Stimulated activated CD4-positive, alpha-beta T cell treated with anti-CD3 and anti-CD28 coated beads, TNF-alpha, amount 100 ng/mL, for 48 hours (primary cell): ENCODE data around the gene LRRC74B.

ENCODE experiments used
- DNase-seq, 3 donors: peaks; one replicate each; pipeline ENCODE4 v3.0.0-alpha.2; 2020; ENCODE audit warnings: low read depth in 3 of 3

The LRRC74B gene

GRCh38 chr22:21102659-21103267, 57.0 kb downstream of the LRRC74B start:
- DNase-seq: peak; percentile 64 to 78 (median 74)

GRCh38 chr22:21103633-21104032, 57.9 kb downstream of the LRRC74B start:
- DNase-seq: no peak

GRCh38 chr22:21104126-21104691, 58.5 kb downstream of the LRRC74B start:
- no peak for DNase-seq

GRCh38 chr22:21105294-21105693, 59.5 kb downstream of the LRRC74B start:
- no peak for DNase-seq

GRCh38 chr22:21106000-21106399, 60.3 kb downstream of the LRRC74B start:
- DNase-seq: no peak

GRCh38 chr22:21108379-21109115, 62.8 kb downstream of the LRRC74B start:
- no peak for DNase-seq
